Stimulated activated CD8-positive, alpha-beta memory T cell treated with anti-CD3 and anti-CD28 coated beads, Interleukin-4, amount 100 ng/mL, for 1 hour (primary cell): ENCODE data around the gene SLC15A5.

Source experiments
- DNase-seq, 2 donors: peaks; one replicate each; pipeline ENCODE4 v3.0.0-alpha.2; 2020; ENCODE audit warnings: low read depth in 2 of 2, low spot score in 1 of 2

The SLC15A5 gene

GRCh38 chr12:16277585-16277984, at the start of gene SLC15A5:
TSS of gene SLC15A5 (minus strand) at chr12:16277685. CDS start at chr12:16277685, 0 bp downstream.
- no peak for DNase-seq

- no peak for DNase-seq
These were observed 47.9 kb upstream of the SLC15A5 start for GRCh38 chr12:16325426-16325825.

- no peak for DNase-seq
These were observed 47.3 kb upstream of the SLC15A5 start for GRCh38 chr12:16324772-16325171.

- DNase-seq = no peak
These were observed 46.8 kb upstream of the SLC15A5 start for GRCh38 chr12:16324272-16324671.

- DNase-seq = no peak
These were observed 46.2 kb upstream of the SLC15A5 start for GRCh38 chr12:16323638-16324037.

GRCh38 chr12:16323010-16323409, 45.5 kb upstream of the SLC15A5 start:
- no peak for DNase-seq

GRCh38 chr12:16310934-16311333, 33.4 kb upstream of the SLC15A5 start:
- no peak for DNase-seq

- no peak for DNase-seq
These were observed 30.5 kb upstream of the SLC15A5 start for GRCh38 chr12:16307856-16308475.

GRCh38 chr12:16303939-16304338, 26.5 kb upstream of the SLC15A5 start:
- no peak for DNase-seq

GRCh38 chr12:16300736-16301135, 23.3 kb upstream of the SLC15A5 start:
- DNase-seq = no peak

GRCh38 chr12:16300122-16300521, 22.6 kb upstream of the SLC15A5 start:
- no peak for DNase-seq

- no peak for DNase-seq
These were observed 21.9 kb upstream of the SLC15A5 start for GRCh38 chr12:16299403-16299802.

- no peak for DNase-seq
These were observed 20.0 kb upstream of the SLC15A5 start for GRCh38 chr12:16297521-16297920.

GRCh38 chr12:16294376-16294956, 17.0 kb upstream of the SLC15A5 start:
- DNase-seq = no peak

- DNase-seq = no peak
These were observed 13.5 kb upstream of the SLC15A5 start for GRCh38 chr12:16291032-16291431.

GRCh38 chr12:16285586-16285985, 8.1 kb upstream of the SLC15A5 start:
- DNase-seq = no peak

GRCh38 chr12:16282978-16283377, 5.5 kb upstream of the SLC15A5 start:
- no peak for DNase-seq

- no peak for DNase-seq
These were observed 4.6 kb upstream of the SLC15A5 start for GRCh38 chr12:16282081-16282480.

- DNase-seq = no peak
These were observed 3.7 kb upstream of the SLC15A5 start for GRCh38 chr12:16281157-16281556.

- DNase-seq = no peak
These were observed 5.3 kb downstream of the SLC15A5 start for GRCh38 chr12:16272222-16272621.

- DNase-seq = no peak
These were observed 6.4 kb downstream of the SLC15A5 start for GRCh38 chr12:16271062-16271461.

GRCh38 chr12:16269946-16270345, 7.5 kb downstream of the SLC15A5 start:
- no peak for DNase-seq

- DNase-seq = no peak
These were observed 11.4 kb downstream of the SLC15A5 start for GRCh38 chr12:16266085-16266484.
